AG04450 (cell line): Measurements from ENCODE around the gene POFUT2. TPM values are rescaled to one million over a fixed set of nuclear protein-coding genes. Genes with fewer than 3 reads are reported as not detected.

Experiments used
- CTCF ChIA-PET: fragments of 300-600, 350-600 bp; formaldehyde crosslinking; extraction: SDS; loops from one replicate; lab custom pipeline; 2022; ENCODE audit warnings: antibody characterized with exemption, inconsistent platforms; lab: Charles Lee
- POLR2A ChIA-PET: fragments of 350-600 bp; formaldehyde crosslinking; extraction: SDS; loops from one replicate; lab custom pipeline; 2021; ENCODE audit warnings: antibody characterized with exemption, inconsistent platforms; lab: Yijun Ruan, JAX
- DNase-seq: peaks from one replicate; pipeline ENCODE4 v3.0.0-alpha.2; 2011; ENCODE audit warnings: low read depth, low spot score
- H3K27ac ChIP-seq: one replicate; pipeline ENCODE4 v1.5.1; 2012; ENCODE audit warnings: low read depth, low read length, control low read depth
- H3K27me3 ChIP-seq: one replicate; pipeline ENCODE4 v1.6.0; 2012; ENCODE audit warnings: low read length; ENCODE audit not compliant: control insufficient read depth, insufficient read depth
- H3K4me3 ChIP-seq: 2 replicates; pipeline ENCODE4 v1.5.1; 2011; ENCODE audit warnings: mild to moderate bottlenecking, low read depth, low read length, control low read depth
- H3K9me3 ChIP-seq: 2 replicates; pipeline ENCODE4 v1.5.1; 2012; ENCODE audit warnings: low read length; ENCODE audit not compliant: control insufficient read depth, insufficient read depth
- CTCF ChIP-seq: IDR thresholded peaks from 2 replicates; pipeline ENCODE4 v1.5.1; 2011; ENCODE audit warnings: low read depth, low read length, control low read depth, inconsistent platforms
- polyA plus RNA-seq: library from polyadenylated mRNA; depleted of rRNA; stranded (reverse); fragments of >200 nt; gene quantifications from 2 replicates; pipeline ENCODE4 v1.2.3, GENCODE V29; 2011

POFUT2 gene
- polyA plus RNA-seq, 1 experiment = 35.5 TPM

- ChIA-PET CTCF (no interaction called here), POLR2A (no interaction called here)
- Histone ChIP-seq H3K9me3 (no peaks in the 10 kb centered on the region; the same call in 1 of the 2 replicates), H3K27ac (no peak overlapping the region), H3K27me3 (no peaks in the 10 kb centered on the region), H3K4me3 (no peak overlapping the region)
- TF ChIP-seq CTCF = no peak
- DNase-seq = no peak
These were observed 44.7 kb upstream of the POFUT2 start for GRCh38 chr21:45332415-45332814.

GRCh38 chr21:45331531-45332147 lies 43.9 kb upstream of the POFUT2 start:
- TF ChIP-seq CTCF = no peak
- CTCF ChIA-PET = no interaction called here
- DNase-seq = no peak
- Histone ChIP-seq H3K27ac (no peak overlapping the region), H3K9me3 (no peaks in the 10 kb centered on the region; the same call in 1 of the 2 replicates), H3K4me3 (no peak overlapping the region), H3K27me3 (no peaks in the 10 kb centered on the region)
- POLR2A ChIA-PET = no interaction called here

- DNase-seq = no peak
- peak overlapping the region; percentile 93 for H3K27ac ChIP-seq
- no peak for TF ChIP-seq CTCF
- H3K27me3 ChIP-seq = no peaks in the 10 kb centered on the region
- ChIA-PET POLR2A (no interaction called here), CTCF (no interaction called here)
- no peaks in the 10 kb centered on the region; the same call in 1 of the 2 replicates for H3K9me3 ChIP-seq
- H3K4me3 ChIP-seq = no peak overlapping the region
These were observed 43.2 kb upstream of the POFUT2 start for GRCh38 chr21:45330851-45331261.

- CTCF ChIA-PET = interaction anchor here (1.1 kb wide), 1 partner anchor 21 kb away, joined by 4 read pairs; no protein-coding TSS in a partner anchor
- Histone ChIP-seq H3K27me3 (no peaks in the 10 kb centered on the region), H3K27ac (peak overlapping the region; percentile 93), H3K4me3 (no peak overlapping the region), H3K9me3 (no peaks in the 10 kb centered on the region; the same call in 1 of the 2 replicates)
- peak; percentile 78 for DNase-seq
- TF ChIP-seq CTCF = no peak
- POLR2A ChIA-PET = interaction anchor here (1.0 to 1.2 kb wide), 3 partner anchors 13 to 97 kb away, joined by 3 read pairs; no protein-coding TSS in a partner anchor
These were observed 42.5 kb upstream of the POFUT2 start for GRCh38 chr21:45330075-45330781.
